ENCODE results near the gene PKD2L2. TPM values are rescaled to one million over a fixed set of nuclear protein-coding genes. Genes with fewer than 3 reads are reported as not detected.
"Not testable (repeated sequence)": the region's sequence is repeated elsewhere in the genome, so short reads cannot be mapped to it uniquely, and the experiment has no call there.

Gene PKD2L2
- total RNA-seq (2014; rRNA removed; shearing (Covaris generic)): not detected in 2 replicates

GRCh38 chr5:137888863-137889759 is at the start of gene PKD2L2:
Gene PKD2L2 (plus strand): TSS chr5:137889457. CDS start chr5:137889492, 35 bp downstream.
- peak; percentile 71 for DNase-seq (ENCODE audit: low spot score)

GRCh38 chr5:137842296-137842695 is 47.0 kb upstream of the PKD2L2 start:
- no peak for DNase-seq (ENCODE audit: low spot score)

- DNase-seq (ENCODE audit: low spot score): no peak
These were observed 45.5 kb upstream of the PKD2L2 start for GRCh38 chr5:137843676-137844299.

- no peak for DNase-seq (ENCODE audit: low spot score)
These were observed 43.8 kb upstream of the PKD2L2 start for GRCh38 chr5:137845472-137845871.

- DNase-seq (ENCODE audit: low spot score): no peak
These were observed 41.6 kb upstream of the PKD2L2 start for GRCh38 chr5:137847687-137848086.

- not testable (repeated sequence) for DNase-seq (ENCODE audit: low spot score)
These were observed 36.1 kb upstream of the PKD2L2 start for GRCh38 chr5:137853165-137853564.

GRCh38 chr5:137856201-137856600 is 33.1 kb upstream of the PKD2L2 start:
- no peak for DNase-seq (ENCODE audit: low spot score)

GRCh38 chr5:137856916-137857862 is 32.1 kb upstream of the PKD2L2 start:
- DNase-seq (ENCODE audit: low spot score): no peak

- peak; percentile 22 for DNase-seq (ENCODE audit: low spot score)
These were observed 30.9 kb upstream of the PKD2L2 start for GRCh38 chr5:137858223-137858916.

GRCh38 chr5:137858954-137859353 is 30.3 kb upstream of the PKD2L2 start:
- DNase-seq (ENCODE audit: low spot score): no peak

- DNase-seq (ENCODE audit: low spot score): no peak
These were observed 27.0 kb upstream of the PKD2L2 start for GRCh38 chr5:137862251-137862650.

- not testable (repeated sequence) for DNase-seq (ENCODE audit: low spot score)
These were observed 25.6 kb upstream of the PKD2L2 start for GRCh38 chr5:137863653-137864052.

- DNase-seq (ENCODE audit: low spot score): no peak
These were observed 22.5 kb upstream of the PKD2L2 start for GRCh38 chr5:137866541-137867388.

GRCh38 chr5:137867664-137868063 is 21.6 kb upstream of the PKD2L2 start, which contains the start of gene MYOT:
Gene MYOT (plus strand): TSS chr5:137867860. CDS start chr5:137870652, 2,792 bp downstream.
- DNase-seq (ENCODE audit: low spot score): no peak

- DNase-seq (ENCODE audit: low spot score): no peak
These were observed 18.5 kb upstream of the PKD2L2 start for GRCh38 chr5:137870647-137871339.

- no peak for DNase-seq (ENCODE audit: low spot score)
These were observed 17.7 kb upstream of the PKD2L2 start for GRCh38 chr5:137871571-137871970.

- DNase-seq (ENCODE audit: low spot score): no peak
These were observed 16.8 kb upstream of the PKD2L2 start for GRCh38 chr5:137872466-137872865.

GRCh38 chr5:137876101-137876500 is 13.2 kb upstream of the PKD2L2 start:
- DNase-seq (ENCODE audit: low spot score): no peak

- no peak for DNase-seq (ENCODE audit: low spot score)
These were observed 8.9 kb upstream of the PKD2L2 start for GRCh38 chr5:137880313-137880712.

- no peak for DNase-seq (ENCODE audit: low spot score)
These were observed 1.4 kb upstream of the PKD2L2 start for GRCh38 chr5:137887831-137888230.
